K562 (cell line): Measurements from ENCODE around the gene ZBED4. TPM values are rescaled to one million over a fixed set of nuclear protein-coding genes. Genes with fewer than 3 reads are reported as not detected.
A peak's percentile ranks its signal among the peaks of the same experiment; 100 is the strongest.

Experiments
- ATAC-seq: fragments of 200-7000 bp; cut with Tn5 transposase; 3 replicates; pipeline ENCODE4 v1.9.1; 2020; ENCODE audit warnings: moderate library complexity
- BruUV-seq: library from RNA; stranded (reverse); fragments of 400-500 nt; replicated peaks from 2 replicates; lab custom pipeline; 2021; lab: Mats Ljungman, UMichigan
- CTCF ChIA-PET: fragments of 300-600 bp; formaldehyde crosslinking; extraction: SDS; loops from one replicate; lab custom pipeline; 2021; ENCODE audit warnings: low intra/inter-chr PET ratio; lab: Yijun Ruan, JAX
- POLR2A ChIA-PET: fragments of 300-600, 350-650 bp; sonication (Branson Sonifier 250); formaldehyde crosslinking; extraction: SDS; loops from one replicate; lab custom pipeline; 2021; ENCODE audit warnings: antibody characterized with exemption, inconsistent platforms; lab: Yijun Ruan, JAX
- DNase-seq, 4 experiments: peaks; one replicate each; pipeline versions ENCODE4 v3.0.0 to v3.0.0-alpha.2; 2011 to 2018; ENCODE audit warnings: low spot score in 3 of 4, mixed read lengths in 3 of 4; ENCODE audit errors: extremely low read depth in 1 of 4
- FAIRE-seq: peaks from 2 replicates; lab custom pipeline; 2011; peaks lifted over from hg19 to GRCh38; lab: Jason Lieb, UNC
- H2AFZ ChIP-seq: 2 replicates; pipeline ENCODE4 v1.6.0; 2011; ENCODE audit warnings: low read depth, low read length, control low read depth, inconsistent platforms
- H3K27ac ChIP-seq: fragments of 200-600 bp; 3 replicates; pipeline ENCODE4 v1.8.0; 2011; ENCODE audit warnings: low read depth, mild to moderate bottlenecking, control low read depth, inconsistent platforms, low read length, moderate library complexity, mixed read lengths; ENCODE audit errors: extremely low read depth
- H3K27me3 ChIP-seq, 2 experiments: fragments of 300-600 bp in 1 of 2; 2 replicates in 1 of 2; 3 replicates in 1 of 2; pipeline versions ENCODE4 v1.6.0 to v1.8.0; 2011; ENCODE audit warnings: inconsistent platforms in 2 of 2, low read length in 2 of 2, mild to moderate bottlenecking in 1 of 2, mixed read lengths in 1 of 2, moderate library complexity in 1 of 2; ENCODE audit not compliant: control insufficient read depth in 2 of 2, insufficient read depth in 2 of 2
- H3K36me3 ChIP-seq: fragments of 300-600 bp; 3 replicates; pipeline ENCODE4 v1.8.0; 2011; ENCODE audit warnings: mild to moderate bottlenecking, low read length, inconsistent platforms; ENCODE audit not compliant: control insufficient read depth, insufficient read depth
- H3K4me1 ChIP-seq, 2 experiments: fragments of 200-600 bp in 1 of 2; replicated peaks in 1 of 2; 2 replicates in 1 of 2; 3 replicates in 1 of 2; pipeline versions ENCODE4 v1.5.1 to v1.8.0; 2011; ENCODE audit warnings: inconsistent platforms in 2 of 2, low read length in 2 of 2, mild to moderate bottlenecking in 1 of 2, mixed read lengths in 1 of 2, moderate library complexity in 1 of 2; ENCODE audit not compliant: control insufficient read depth in 2 of 2, insufficient read depth in 2 of 2
- H3K4me2 ChIP-seq: 2 replicates; pipeline ENCODE4 v1.6.1; 2011; ENCODE audit warnings: low read length, control low read depth, inconsistent platforms, mixed read lengths; ENCODE audit not compliant: insufficient read depth
- H3K4me3 ChIP-seq: fragments of 200-600 bp; sonication (generic), shearing (Covaris generic); 2 replicates; pipeline ENCODE4 v1.5.1; 2016; ENCODE audit warnings: control low read depth, inconsistent platforms
- H3K79me2 ChIP-seq: fragments of 200-600 bp; 3 replicates; pipeline ENCODE4 v1.8.0; 2011; ENCODE audit warnings: low read length, inconsistent platforms; ENCODE audit not compliant: control insufficient read depth, insufficient read depth
- H3K9ac ChIP-seq, 2 experiments: 2 replicates each; pipeline versions ENCODE4 v1.6.0 to v1.6.1; 2011; ENCODE audit warnings: low read depth in 2 of 2, low read length in 2 of 2, control low read depth in 1 of 2, inconsistent platforms in 1 of 2, mild to moderate bottlenecking in 1 of 2, mixed read lengths in 1 of 2; ENCODE audit not compliant: insufficient read depth in 1 of 2
- H3K9me1 ChIP-seq: one replicate; pipeline ENCODE4 v1.6.0; 2011; ENCODE audit warnings: inconsistent platforms, mild to moderate bottlenecking, low read length, moderate library complexity; ENCODE audit not compliant: control insufficient read depth, insufficient read depth
- H3K9me3 ChIP-seq: replicated peaks from 2 replicates; pipeline ENCODE4 v1.5.1; 2011; ENCODE audit warnings: low read depth, low read length, inconsistent platforms; ENCODE audit not compliant: control insufficient read depth, insufficient read depth
- H4K20me1 ChIP-seq: replicated peaks from 2 replicates; pipeline ENCODE4 v1.6.1; 2011; ENCODE audit warnings: low read length, inconsistent platforms, mixed read lengths; ENCODE audit not compliant: control insufficient read depth, insufficient read depth
- ARHGAP35 ChIP-seq: fragments of 450-650 bp; IDR thresholded peaks from 2 replicates; pipeline ENCODE4 v1.6.1; 2018; ENCODE audit not compliant: partially characterized antibody
- GATA2 ChIP-seq: sonication (generic); formaldehyde crosslinking; IDR thresholded peaks from 2 replicates; pipeline ENCODE4 v1.4.0; 2020; ENCODE audit warnings: mild to moderate bottlenecking, missing genetic modification reagents
- HDAC2 ChIP-seq: fragments of 450-650 bp; IDR thresholded peaks from 2 replicates; pipeline ENCODE4 v1.6.1; 2016; ENCODE audit warnings: mild to moderate bottlenecking
- HMG20B ChIP-seq: fragments of 250-450 bp; sonication (Bioruptor Pico); IDR thresholded peaks from 2 replicates; pipeline ENCODE4 v1.5.0; 2021; ENCODE audit warnings: mild to moderate bottlenecking
- HMGN3 ChIP-seq: IDR thresholded peaks from 2 replicates; pipeline ENCODE4 v1.6.1; 2011; ENCODE audit warnings: borderline replicate concordance, low read depth, mild to moderate bottlenecking, mixed read lengths, low read length; ENCODE audit not compliant: insufficient read length; ENCODE audit errors: extremely low read depth
- KLF1 ChIP-seq: fragments of 450-650 bp; IDR thresholded peaks from 2 replicates; pipeline ENCODE4 v1.6.1; 2016; ENCODE audit warnings: missing genetic modification characterization, missing compliant biosample characterization
- MAFK ChIP-seq: IDR thresholded peaks from 2 replicates; pipeline ENCODE4 v1.6.1; 2011; ENCODE audit warnings: low read length, improper control_type of control experiment
- MLLT1 ChIP-seq, 2 experiments: fragments of 450-650 bp; IDR thresholded peaks; 2 replicates each; pipeline ENCODE4 v1.6.1; 2016
- NFIC ChIP-seq: fragments of 450-650 bp; IDR thresholded peaks from 2 replicates; pipeline ENCODE4 v1.6.1; 2017; ENCODE audit warnings: mild to moderate bottlenecking, inconsistent platforms
- PCBP1 ChIP-seq: fragments of 200-400 bp; formaldehyde crosslinking; IDR thresholded peaks from 2 replicates; pipeline ENCODE4 v1.6.1; 2018; ENCODE audit warnings: mild to moderate bottlenecking, low read depth, low read length; ENCODE audit not compliant: poor library complexity, severe bottlenecking
- POLR2AphosphoS2 ChIP-seq: IDR thresholded peaks from 2 replicates; pipeline ENCODE4 v1.6.1; 2012; ENCODE audit warnings: low read length, improper control_type of control experiment
- PTRF ChIP-seq: fragments of 450-650 bp; IDR thresholded peaks from 2 replicates; pipeline ENCODE4 v1.6.1; 2016; ENCODE audit warnings: mild to moderate bottlenecking, missing genetic modification characterization, missing compliant biosample characterization
- RBM15 ChIP-seq: fragments of 200-400 bp; formaldehyde crosslinking; IDR thresholded peaks from 2 replicates; pipeline ENCODE4 v1.6.1; 2018; ENCODE audit warnings: mild to moderate bottlenecking, low read length, moderate library complexity; ENCODE audit not compliant: insufficient read depth
- ZNF140 ChIP-seq: fragments of 250-450 bp; sonication (Bioruptor Pico); IDR thresholded peaks from 2 replicates; pipeline ENCODE4 v1.8.0; 2021; ENCODE audit warnings: moderate library complexity, mild to moderate bottlenecking, inconsistent platforms
- ZNF217 ChIP-seq: sonication (generic); formaldehyde crosslinking; IDR thresholded peaks from 2 replicates; pipeline ENCODE4 v1.8.0; 2022; ENCODE audit warnings: mild to moderate bottlenecking, missing genetic modification reagents
- ZNF316 ChIP-seq: fragments of 450-650 bp; IDR thresholded peaks from 2 replicates; pipeline ENCODE4 v1.6.1; 2016
- ZNF75A ChIP-seq: fragments of 450-650 bp; formaldehyde crosslinking; IDR thresholded peaks from 2 replicates; pipeline ENCODE4 v1.4.0; 2020; ENCODE audit warnings: mild to moderate bottlenecking
- WGBS: fragments of 100-300 bp; shearing (Covaris generic); methylation state at CpG from one replicate; pipeline ENCODE4 v1.1.6; 2016; ENCODE audit warnings: low coverage, mixed read lengths; ENCODE audit not compliant: insufficient coverage; ENCODE audit errors: missing lambda C conversion rate; 5-methylcytosine and 5-hydroxymethylcytosine counted together
- in situ Hi-C: fragments of 300-500 bp; cut with MboI; formaldehyde crosslinking; loops from 4 replicates; pipeline ENCODE4 v1.15.0; 2018; ENCODE audit warnings: inconsistent platforms, mixed read lengths
- intact Hi-C: fragments of 100-400 bp; cut with micrococcal nuclease; formaldehyde crosslinking; loops from 2 replicates; pipeline ENCODE4 v1.14.2; 2022
- polyA plus RNA-seq, 8 experiments: library from polyadenylated mRNA; depleted of rRNA in 4 of 8; stranded (reverse) in 5 of 8; unstranded in 3 of 8; fragments of >200 nt; fragmentation: Nextera tagmentation in 2 of 8; fragmentation: Illumina TruSeq in 1 of 8; extraction: Ambion mirVana in 2 of 8; extraction: Trizol in 1 of 8; gene quantifications; 2 replicates each; pipeline versions ENCODE4 v1.2.1 to v1.2.3, GENCODE V29; 2011 to 2014; ENCODE audit warnings: inconsistent platforms in 1 of 8, missing spikeins in 1 of 8
- total RNA-seq, 7 experiments: library from RNA; depleted of rRNA in 6 of 7; stranded (reverse); fragments of >200 nt in 6 of 7; fragmentation: Illumina TruSeq in 2 of 7; extraction: Trizol in 2 of 7; gene quantifications; 2 replicates each; pipeline versions ENCODE4 v1.2.1 to v1.2.3, GENCODE V29; 2011 to 2021; ENCODE audit warnings: low replicate concordance in 1 of 7
- TF ChIP-seq, protein P1 (sequence below): sonication (generic); formaldehyde crosslinking; IDR thresholded peaks from 2 replicates; pipeline ENCODE4 v1.8.0; 2022; ENCODE audit warnings: missing genetic modification reagents, mild to moderate bottlenecking, moderate library complexity, borderline replicate concordance

ZBED4 gene
- total and polyA plus RNA-seq, 9 of the 15 experiments (the other 6 are each of a cell fraction or from before 2014, with no cell fraction given) = 1.5 to 16.8 (median 7.4) TPM

- TF ChIP-seq, protein P1, sequence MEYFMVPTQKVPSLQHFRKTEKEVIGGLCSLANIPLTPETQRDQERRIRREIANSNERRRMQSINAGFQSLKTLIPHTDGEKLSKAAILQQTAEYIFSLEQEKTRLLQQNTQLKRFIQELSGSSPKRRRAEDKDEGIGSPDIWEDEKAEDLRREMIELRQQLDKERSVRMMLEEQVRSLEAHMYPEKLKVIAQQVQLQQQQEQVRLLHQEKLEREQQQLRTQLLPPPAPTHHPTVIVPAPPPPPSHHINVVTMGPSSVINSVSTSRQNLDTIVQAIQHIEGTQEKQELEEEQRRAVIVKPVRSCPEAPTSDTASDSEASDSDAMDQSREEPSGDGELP = no peak
- TF ChIP-seq ZNF75A = no peak
- TF ChIP-seq POLR2AphosphoS2 = no peak
- no peak for TF ChIP-seq HDAC2
- no peak for TF ChIP-seq RBM15
- no peak for TF ChIP-seq ARHGAP35
- peak; percentile 46 for TF ChIP-seq NFIC
- no peak for TF ChIP-seq HMG20B (CRISPR knock-in tag)
- TF ChIP-seq ZNF316 = peak; percentile 65
- TF ChIP-seq MAFK = peak; percentile 17; the same call in 1 of the 2 replicates
Observed at GRCh38 chr22:49882519-49883293, 29.1 kb downstream of the ZBED4 start (continued).

- no peak for FAIRE-seq
- Histone ChIP-seq H3K27me3 (no peaks in the 10 kb centered on the region), H3K9me3 (no peaks in the 10 kb centered on the region; the same call in none of the 2 replicates), H3K4me2 (no peak overlapping the region), H4K20me1 (no peaks in the 10 kb centered on the region), H3K4me3 (no peak overlapping the region), H3K79me2 (peaks cover 28% of the 10 kb centered on the region), H3K9ac (no peak overlapping the region), H3K4me1 (peaks cover 0 to 4% of the 10 kb centered on the region in 2 experiments; a peak in 1 of 5 replicates), H2AFZ (no peak overlapping the region), H3K36me3 (peaks cover 47% of the 10 kb centered on the region; the same call in 2 of the 3 replicates), H3K27ac (no peak overlapping the region), H3K9me1 (no peaks in the 10 kb centered on the region)
- ATAC-seq = no peak
- WGBS = 95% methylated on average over 4 of the region's 4 CpGs
- intact Hi-C loops (no loop called here), in situ Hi-C loops (no loop called here)
- no peak for DNase-seq
- POLR2A ChIA-PET = no interaction called here
- CTCF ChIA-PET = no interaction called here
- no TSS peak for BruUV-seq
- TF ChIP-seq KLF1 (tag) (no peak), PTRF (tag) (no peak), GATA2 (CRISPR knock-in tag) (no peak), ZNF217 (CRISPR knock-in tag) (no peak), ZNF140 (CRISPR knock-in tag) (no peak), PCBP1 (no peak), MLLT1 (IDR thresholded peaks at IDR 0.05) (no peak), HMGN3 (no peak)
- TF ChIP-seq, protein P1 = no peak
Observed at GRCh38 chr22:49883294-49883640, 29.6 kb downstream of the ZBED4 start.
